Thoracic aorta (tissue), 2 donors: ENCODE results near the gene CP. TPM values are rescaled to one million over a fixed set of nuclear protein-coding genes. Genes with fewer than 3 reads are reported as not detected.
"Not testable (repeated sequence)": the region's sequence is repeated elsewhere in the genome, so short reads cannot be mapped to it uniquely, and the experiment has no call there.

ENCODE experiments used
- ATAC-seq: fragments of 150-250 bp; one replicate; pipeline ENCODE4 v1.8.0; 2017; ENCODE audit warnings: low read depth; ENCODE audit not compliant: insufficient number of reproducible peaks, low FRiP score
- DNase-seq: peaks from one replicate; pipeline ENCODE4 v3.0.0-alpha.2; 2020; ENCODE audit warnings: low spot score
- H3K27ac ChIP-seq, 2 donors: fragments of 200-600 bp; sonication (generic); 1 replicate in 1 of 2; 2 replicates in 1 of 2; pipeline ENCODE4 v1.5.1; 2016; ENCODE audit warnings: mild to moderate bottlenecking in 2 of 2, moderate library complexity in 2 of 2
- H3K27me3 ChIP-seq: fragments of 200-600 bp; sonication (generic); replicated peaks from 2 replicates; pipeline ENCODE4 v1.6.0; 2016; ENCODE audit warnings: mild to moderate bottlenecking; ENCODE audit not compliant: insufficient read depth
- H3K36me3 ChIP-seq: fragments of 200-600 bp; sonication (generic); one replicate; pipeline ENCODE4 v1.5.1; 2016
- H3K4me1 ChIP-seq, 2 donors: fragments of 200-600 bp; sonication (generic); 1 replicate in 1 of 2; 2 replicates in 1 of 2; pipeline versions ENCODE4 v1.5.1 to v1.6.0; 2016; ENCODE audit warnings: low read depth in 2 of 2, mild to moderate bottlenecking in 1 of 2; ENCODE audit not compliant: control insufficient read depth in 1 of 2
- H3K4me3 ChIP-seq: fragments of 200-600 bp; sonication (generic); 2 replicates; pipeline ENCODE4 v1.5.1; 2016; ENCODE audit warnings: mild to moderate bottlenecking
- H3K9me3 ChIP-seq: fragments of 200-600 bp; sonication (generic); 2 replicates; pipeline ENCODE4 v1.5.1; 2016
- CTCF ChIP-seq: fragments of 200-600 bp; sonication (generic); IDR thresholded peaks from one replicate; pipeline ENCODE4 v1.5.1; 2019; ENCODE audit warnings: antibody characterized with exemption
- total RNA-seq, 2 donors: library from RNA; depleted of rRNA; stranded (reverse); fragments of >200 nt; gene quantifications; one replicate each; pipeline versions ENCODE4 v1.1.0 to v1.2.3, GENCODE V29; 2016

Gene CP
- total RNA-seq, 2 donors from 2014 or later: 58.1 to 64.0 TPM

GRCh38 chr3:149231871-149232270 lies 10.2 kb upstream of the CP start:
- no peaks in the 10 kb centered on the region for H3K27me3 ChIP-seq
- no peak overlapping the region for H3K27ac ChIP-seq
- H3K36me3 ChIP-seq: no peaks in the 10 kb centered on the region
- peaks cover 0 to 5% of the 10 kb centered on the region in 2 donors for H3K4me1 ChIP-seq
- DNase-seq (no peak), ATAC-seq (no peak)
- no peaks in the 10 kb centered on the region for H3K9me3 ChIP-seq
- no peak for TF ChIP-seq CTCF
- no peak overlapping the region for H3K4me3 ChIP-seq

- Histone ChIP-seq H3K36me3 (no peaks in the 10 kb centered on the region), H3K27ac (no peak overlapping the region), H3K4me1 (peaks cover 4 to 13% of the 10 kb centered on the region in 2 donors), H3K4me3 (no peak overlapping the region), H3K27me3 (no peaks in the 10 kb centered on the region), H3K9me3 (no peaks in the 10 kb centered on the region)
- DNase-seq: no peak
- no peak for ATAC-seq
- TF ChIP-seq CTCF: no peak
Measured at GRCh38 chr3:149227591-149228268, 6.1 kb upstream of the CP start.

- TF ChIP-seq CTCF: no peak
- H3K4me3 ChIP-seq: no peak overlapping the region
- H3K4me1 ChIP-seq: peaks cover 7 to 22% of the 10 kb centered on the region in 2 donors
- no peaks in the 10 kb centered on the region for H3K27me3 ChIP-seq
- no peak overlapping the region for H3K27ac ChIP-seq
- DNase-seq: no peak
- ATAC-seq: no peak
- H3K9me3 ChIP-seq: no peaks in the 10 kb centered on the region
- H3K36me3 ChIP-seq: no peaks in the 10 kb centered on the region
Measured at GRCh38 chr3:149226776-149227175, 5.1 kb upstream of the CP start.

- no peak for DNase-seq
- Histone ChIP-seq H3K4me1 (peaks cover 7 to 22% of the 10 kb centered on the region in 2 donors), H3K27ac (peak overlapping the region; percentile 76 to 84), H3K9me3 (no peaks in the 10 kb centered on the region), H3K4me3 (peak overlapping the region; percentile 59), H3K36me3 (no peaks in the 10 kb centered on the region), H3K27me3 (no peaks in the 10 kb centered on the region)
- no peak for TF ChIP-seq CTCF
- peak; percentile 77 for ATAC-seq
Measured at GRCh38 chr3:149224736-149225594, 3.3 kb upstream of the CP start.

GRCh38 chr3:149223461-149223820 lies 1.8 kb upstream of the CP start:
- no peak for TF ChIP-seq CTCF
- no peaks in the 10 kb centered on the region for H3K9me3 ChIP-seq
- no peak for DNase-seq
- H3K27me3 ChIP-seq: no peaks in the 10 kb centered on the region
- no peak overlapping the region for H3K27ac ChIP-seq
- no peak overlapping the region for H3K4me3 ChIP-seq
- no peaks in the 10 kb centered on the region for H3K36me3 ChIP-seq
- ATAC-seq: no peak
- H3K4me1 ChIP-seq: peaks cover 7 to 22% of the 10 kb centered on the region in 2 donors

GRCh38 chr3:149219380-149220121 lies 2.1 kb downstream of the CP start:
- H3K27ac ChIP-seq, DNase-seq, ATAC-seq, H3K9me3 ChIP-seq, H3K27me3 ChIP-seq, H3K36me3 ChIP-seq: not testable (repeated sequence)
- Histone ChIP-seq H3K4me1 (peaks cover 5 to 17% of the 10 kb centered on the region in 2 donors), H3K4me3 (peak overlapping the region; percentile 31)
